ENCODE data around the gene TRIM63. TPM values are rescaled to one million over a fixed set of nuclear protein-coding genes. Genes with fewer than 3 reads are reported as not detected.

Gene TRIM63
- total and polyA plus RNA-seq, 9 of the 15 experiments (the other 6 are each of a cell fraction or from before 2014, with no cell fraction given): 0.08 to 0.57 (median 0.36) TPM

DNA sequence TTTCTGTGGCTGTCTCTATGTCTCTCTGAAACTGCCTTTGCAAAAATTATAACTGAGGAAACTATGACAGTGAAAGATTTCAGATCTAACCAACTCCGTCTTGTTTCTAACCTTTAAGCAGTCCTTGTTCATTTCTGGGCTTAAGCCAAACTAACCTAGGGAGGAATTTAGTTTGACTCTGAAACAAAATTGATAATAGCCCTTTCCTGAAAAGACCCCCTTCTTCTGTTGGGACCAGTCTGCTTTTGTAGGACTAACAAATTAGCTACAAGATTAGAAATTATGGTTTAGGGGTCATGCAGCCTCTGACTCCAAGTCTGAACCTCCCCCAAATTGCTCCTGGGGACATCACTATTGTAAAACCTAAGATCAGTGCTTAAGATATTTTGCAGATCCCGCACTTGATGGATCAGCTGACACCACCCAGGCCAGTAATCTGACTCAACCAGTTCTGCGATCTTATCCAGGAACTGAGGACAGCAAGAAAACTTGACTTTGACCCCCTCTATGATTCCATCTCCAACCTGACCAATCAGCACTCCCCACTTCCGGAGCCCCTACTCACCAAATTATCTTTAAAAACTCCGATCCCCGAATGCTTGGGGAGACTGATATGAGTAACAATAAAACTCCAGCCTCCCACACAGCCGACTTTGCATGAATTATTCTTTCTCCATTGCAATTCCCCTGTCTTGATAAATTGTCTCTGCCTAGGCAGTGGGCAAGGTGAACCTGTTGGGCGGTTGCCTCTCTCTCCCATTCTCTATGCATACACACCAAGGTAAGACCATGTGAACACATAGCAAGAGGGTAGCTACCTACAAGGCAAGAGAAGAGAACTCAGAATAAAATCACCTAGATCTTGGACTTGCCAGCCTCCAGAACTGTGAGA lies 11.1 kb upstream of the TRIM63 start (continued):
- TF ChIP-seq ZNF75A (CRISPR knock-in tag; IDR thresholded peaks at IDR 0.05) (0 out of 2 replicates have a peak, but pooled peaks have one; percentile 12), TBP (optimal IDR thresholded peaks at IDR 0.05; ENCODE audit: low read depth, low read length) (no peak), CC2D1A (IDR thresholded peaks at IDR 0.05) (0 out of 2 replicates have a peak, but pooled peaks have one; percentile 34), SMARCA4 (IDR thresholded peaks at IDR 0.05) (peak; percentile 81), MTA3 (IDR thresholded peaks at IDR 0.05; ENCODE audit: borderline replicate concordance) (peak; percentile 62; the same call in 1 of the 2 replicates), MXD1 (CRISPR knock-in tag; IDR thresholded peaks at IDR 0.05; ENCODE audit: borderline replicate concordance, poor library complexity, severe bottlenecking) (no peak), SPI1 (IDR thresholded peaks at IDR 0.05; ENCODE audit: borderline replicate concordance, low read depth, low read length) (0 out of 2 replicates have a peak, but pooled peaks have one; percentile 3), ZBTB2 (IDR thresholded peaks at IDR 0.05) (peak; percentile 57; the same call in 1 of the 2 replicates), RB1 (IDR thresholded peaks at IDR 0.05; ENCODE audit: low read depth) (0 out of 2 replicates have a peak, but pooled peaks have one; percentile 10), CBFB (CRISPR knock-in tag; IDR thresholded peaks at IDR 0.05) (no peak), ZKSCAN8 (CRISPR knock-in tag; IDR thresholded peaks at IDR 0.05) (no peak), HDAC1 (IDR thresholded peaks at IDR 0.05) (peak in 1 of 2 experiments; percentile 66; a peak in 1 of 4 replicates), CXXC5 (CRISPR knock-in tag; IDR thresholded peaks at IDR 0.05) (peak; percentile 53), TRIM24 (IDR thresholded peaks at IDR 0.05) (peak in 1 of 2 experiments; percentile 32; a peak in 1 of 4 replicates)
- TF ChIP-seq, protein P1, sequence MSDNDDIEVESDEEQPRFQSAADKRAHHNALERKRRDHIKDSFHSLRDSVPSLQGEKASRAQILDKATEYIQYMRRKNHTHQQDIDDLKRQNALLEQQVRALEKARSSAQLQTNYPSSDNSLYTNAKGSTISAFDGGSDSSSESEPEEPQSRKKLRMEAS (CRISPR knock-in tag; IDR thresholded peaks at IDR 0.05): no peak
- TF ChIP-seq, protein P2, sequence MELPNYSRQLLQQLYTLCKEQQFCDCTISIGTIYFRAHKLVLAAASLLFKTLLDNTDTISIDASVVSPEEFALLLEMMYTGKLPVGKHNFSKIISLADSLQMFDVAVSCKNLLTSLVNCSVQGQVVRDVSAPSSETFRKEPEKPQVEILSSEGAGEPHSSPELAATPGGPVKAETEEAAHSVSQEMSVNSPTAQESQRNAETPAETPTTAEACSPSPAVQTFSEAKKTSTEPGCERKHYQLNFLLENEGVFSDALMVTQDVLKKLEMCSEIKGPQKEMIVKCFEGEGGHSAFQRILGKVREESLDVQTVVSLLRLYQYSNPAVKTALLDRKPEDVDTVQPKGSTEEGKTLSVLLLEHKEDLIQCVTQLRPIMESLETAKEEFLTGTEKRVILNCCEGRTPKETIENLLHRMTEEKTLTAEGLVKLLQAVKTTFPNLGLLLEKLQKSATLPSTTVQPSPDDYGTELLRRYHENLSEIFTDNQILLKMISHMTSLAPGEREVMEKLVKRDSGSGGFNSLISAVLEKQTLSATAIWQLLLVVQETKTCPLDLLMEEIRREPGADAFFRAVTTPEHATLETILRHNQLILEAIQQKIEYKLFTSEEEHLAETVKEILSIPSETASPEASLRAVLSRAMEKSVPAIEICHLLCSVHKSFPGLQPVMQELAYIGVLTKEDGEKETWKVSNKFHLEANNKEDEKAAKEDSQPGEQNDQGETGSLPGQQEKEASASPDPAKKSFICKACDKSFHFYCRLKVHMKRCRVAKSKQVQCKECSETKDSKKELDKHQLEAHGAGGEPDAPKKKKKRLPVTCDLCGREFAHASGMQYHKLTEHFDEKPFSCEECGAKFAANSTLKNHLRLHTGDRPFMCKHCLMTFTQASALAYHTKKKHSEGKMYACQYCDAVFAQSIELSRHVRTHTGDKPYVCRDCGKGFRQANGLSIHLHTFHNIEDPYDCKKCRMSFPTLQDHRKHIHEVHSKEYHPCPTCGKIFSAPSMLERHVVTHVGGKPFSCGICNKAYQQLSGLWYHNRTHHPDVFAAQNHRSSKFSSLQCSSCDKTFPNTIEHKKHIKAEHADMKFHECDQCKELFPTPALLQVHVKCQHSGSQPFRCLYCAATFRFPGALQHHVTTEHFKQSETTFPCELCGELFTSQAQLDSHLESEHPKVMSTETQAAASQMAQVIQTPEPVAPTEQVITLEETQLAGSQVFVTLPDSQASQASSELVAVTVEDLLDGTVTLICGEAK (IDR thresholded peaks at IDR 0.05): 0 out of 2 replicates have a peak, but pooled peaks have one; percentile 28
- TF ChIP-seq, protein P2 (CRISPR knock-in tag; IDR thresholded peaks at IDR 0.05): no peak
